C4-2B (cell line): ENCODE measurements around the gene LEFTY1.

Source experiments
- H3K27ac ChIP-seq: fragments of 450-650 bp; 2 replicates; pipeline ENCODE4 v1.5.1; 2017
- ZFX ChIP-seq: fragments of 450-650 bp; IDR thresholded peaks from 2 replicates; pipeline ENCODE4 v1.6.1; 2017
- TF ChIP-seq, protein P1 (sequence below): fragments of 450-650 bp; conservative IDR thresholded peaks from 2 replicates; pipeline ENCODE4 v1.5.1; 2017; ENCODE audit warnings: mild to moderate bottlenecking

The LEFTY1 gene

DNA sequence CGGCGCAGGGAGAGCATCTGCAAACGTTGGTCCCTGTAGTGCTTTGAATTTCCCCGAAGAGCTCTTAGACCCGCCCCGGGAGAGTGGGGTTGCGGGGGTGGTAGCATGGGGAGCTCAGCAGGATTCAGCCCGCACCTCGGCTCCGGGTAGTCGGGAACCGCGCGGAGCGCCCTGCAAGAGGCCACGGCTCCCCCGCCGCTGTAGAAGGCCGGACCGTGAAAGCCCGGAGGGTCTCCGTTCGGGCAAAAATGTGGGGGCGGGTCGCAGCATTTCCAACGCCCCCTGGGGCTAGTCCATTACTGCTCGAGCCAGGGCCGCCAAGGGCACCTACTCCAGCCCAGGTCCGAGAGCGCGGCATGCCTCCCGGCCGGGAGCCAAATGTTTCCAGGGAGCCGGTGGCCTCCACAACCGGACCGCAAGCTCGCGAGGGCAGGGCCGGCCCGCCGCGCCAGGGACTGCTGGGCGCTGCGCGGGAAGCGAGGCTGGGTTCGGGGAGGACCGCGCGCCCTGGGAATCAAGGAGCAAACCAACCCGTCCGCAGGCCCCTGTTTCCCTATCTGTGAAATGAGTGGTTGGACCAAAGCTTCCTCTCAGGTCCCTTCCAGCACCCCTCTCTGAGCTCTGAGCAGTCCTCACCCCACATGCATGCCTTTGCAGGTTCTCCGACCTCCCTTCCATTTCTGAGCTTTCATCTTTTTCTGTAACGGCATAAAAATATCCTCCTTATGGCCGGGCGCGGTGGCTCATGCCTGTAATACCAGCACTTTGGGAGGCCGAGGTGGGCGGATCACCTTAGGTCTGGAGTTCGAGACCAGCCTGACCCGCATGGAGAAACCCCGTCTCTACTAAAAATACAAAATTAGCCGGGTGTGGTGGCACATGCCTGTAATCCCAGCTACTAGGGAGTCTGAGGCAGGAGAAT, 6.0 kb downstream of the LEFTY1 start:
- H3K27ac ChIP-seq: peak overlapping the region; percentile 86
- TF ChIP-seq ZFX: peak; percentile 85
- TF ChIP-seq, protein P1, sequence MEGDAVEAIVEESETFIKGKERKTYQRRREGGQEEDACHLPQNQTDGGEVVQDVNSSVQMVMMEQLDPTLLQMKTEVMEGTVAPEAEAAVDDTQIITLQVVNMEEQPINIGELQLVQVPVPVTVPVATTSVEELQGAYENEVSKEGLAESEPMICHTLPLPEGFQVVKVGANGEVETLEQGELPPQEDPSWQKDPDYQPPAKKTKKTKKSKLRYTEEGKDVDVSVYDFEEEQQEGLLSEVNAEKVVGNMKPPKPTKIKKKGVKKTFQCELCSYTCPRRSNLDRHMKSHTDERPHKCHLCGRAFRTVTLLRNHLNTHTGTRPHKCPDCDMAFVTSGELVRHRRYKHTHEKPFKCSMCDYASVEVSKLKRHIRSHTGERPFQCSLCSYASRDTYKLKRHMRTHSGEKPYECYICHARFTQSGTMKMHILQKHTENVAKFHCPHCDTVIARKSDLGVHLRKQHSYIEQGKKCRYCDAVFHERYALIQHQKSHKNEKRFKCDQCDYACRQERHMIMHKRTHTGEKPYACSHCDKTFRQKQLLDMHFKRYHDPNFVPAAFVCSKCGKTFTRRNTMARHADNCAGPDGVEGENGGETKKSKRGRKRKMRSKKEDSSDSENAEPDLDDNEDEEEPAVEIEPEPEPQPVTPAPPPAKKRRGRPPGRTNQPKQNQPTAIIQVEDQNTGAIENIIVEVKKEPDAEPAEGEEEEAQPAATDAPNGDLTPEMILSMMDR: peak; percentile 38; the same call in 1 of the 2 replicates

DNA sequence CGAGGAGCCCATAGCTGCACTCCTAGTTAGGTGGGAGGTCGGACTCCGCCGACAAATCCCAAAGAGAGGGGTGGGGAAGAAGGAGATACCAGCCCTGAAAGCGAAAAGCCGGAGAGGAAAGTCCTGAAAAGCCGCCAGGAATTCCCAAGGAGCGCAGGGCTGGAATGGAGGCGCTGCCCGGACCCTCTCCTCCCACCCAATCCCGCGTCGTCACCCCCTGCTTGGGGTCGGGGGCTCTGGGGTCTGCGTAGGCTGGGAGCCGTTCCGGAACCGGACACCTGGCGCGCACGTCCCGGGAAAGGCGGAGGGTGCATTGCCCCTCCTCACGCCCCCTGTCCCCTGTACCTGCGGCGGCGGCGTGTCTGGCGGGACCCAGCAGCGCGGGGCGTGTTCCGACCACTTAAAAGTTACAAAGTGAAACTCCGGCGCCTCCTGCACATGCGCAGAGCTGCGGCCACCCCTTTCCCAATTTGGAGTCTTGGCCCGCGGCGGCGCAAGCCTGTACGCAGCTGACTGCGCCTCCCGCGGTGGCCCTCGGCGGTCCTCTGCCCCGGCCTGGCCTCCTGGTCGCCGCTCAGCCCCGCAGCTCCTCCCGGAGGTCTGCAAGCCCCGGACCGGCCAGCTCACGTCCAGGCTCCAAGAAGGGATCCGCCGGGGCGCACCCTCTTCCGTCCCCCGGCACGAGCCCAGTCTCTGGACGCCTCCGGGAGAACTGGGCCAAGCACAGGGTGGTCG, 6.8 kb downstream of the LEFTY1 start, which contains the start of gene TMEM63A:
Gene TMEM63A, minus strand, starts transcription at position 422 of the 735 bp plus-strand sequence. CDS start 4,800 bp downstream, outside the sequence.
- H3K27ac ChIP-seq: peak within 1 kb of the TSS; percentile 86
- TF ChIP-seq, protein P1: peak; percentile 63
- no peak for TF ChIP-seq ZFX

DNA sequence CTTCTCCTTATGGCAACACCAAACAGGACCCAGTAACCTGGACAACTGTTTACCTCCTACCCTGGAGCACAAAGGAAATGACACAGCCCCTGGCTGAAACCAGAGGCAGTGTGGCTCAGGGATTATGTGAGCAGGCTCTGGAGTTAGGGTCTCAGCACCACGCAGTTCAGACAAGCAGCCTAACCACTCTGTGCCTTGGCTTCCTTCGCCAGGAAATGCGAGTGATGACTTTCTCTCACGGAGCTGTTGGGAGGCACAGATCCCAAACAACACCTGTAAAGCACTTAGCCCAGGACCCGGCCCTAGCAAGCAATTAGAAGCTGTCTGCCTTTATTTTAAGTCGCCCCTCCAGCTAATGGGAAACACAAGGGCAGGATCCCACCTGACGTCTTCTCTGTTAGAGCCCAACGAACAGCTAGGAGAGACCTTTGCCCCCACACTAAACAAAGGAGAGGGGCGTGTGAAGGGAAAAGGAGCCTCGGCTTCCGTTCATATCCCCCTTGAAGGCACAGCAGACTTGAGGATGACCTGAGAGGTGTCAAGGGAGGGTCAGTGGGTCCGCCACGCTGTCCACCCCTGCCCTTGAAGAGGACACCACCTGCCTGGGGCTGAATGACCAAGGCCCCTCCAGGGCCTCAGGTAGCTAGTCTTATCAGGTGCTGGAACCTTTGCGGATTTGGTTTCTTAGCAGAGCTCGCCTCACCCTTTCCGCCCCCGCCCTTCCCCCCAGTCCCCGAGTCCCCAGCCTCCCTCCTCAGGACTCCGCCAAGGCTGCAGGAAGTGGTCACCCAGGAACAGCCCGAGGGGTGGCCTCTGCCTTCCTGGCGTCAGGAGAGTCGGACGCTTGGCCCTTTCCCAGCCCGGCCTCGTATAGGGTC, 7.6 kb downstream of the LEFTY1 start:
- peak overlapping the region; percentile 86 for H3K27ac ChIP-seq
- TF ChIP-seq ZFX: no peak
- TF ChIP-seq, protein P1: no peak

- H3K27ac ChIP-seq: peak overlapping the region; percentile 86; the same call in 1 of the 2 replicates
- TF ChIP-seq, protein P1: no peak
- TF ChIP-seq ZFX: no peak
These were observed 8.3 kb downstream of the LEFTY1 start for GRCh38 chr1:225880636-225881035.

DNA sequence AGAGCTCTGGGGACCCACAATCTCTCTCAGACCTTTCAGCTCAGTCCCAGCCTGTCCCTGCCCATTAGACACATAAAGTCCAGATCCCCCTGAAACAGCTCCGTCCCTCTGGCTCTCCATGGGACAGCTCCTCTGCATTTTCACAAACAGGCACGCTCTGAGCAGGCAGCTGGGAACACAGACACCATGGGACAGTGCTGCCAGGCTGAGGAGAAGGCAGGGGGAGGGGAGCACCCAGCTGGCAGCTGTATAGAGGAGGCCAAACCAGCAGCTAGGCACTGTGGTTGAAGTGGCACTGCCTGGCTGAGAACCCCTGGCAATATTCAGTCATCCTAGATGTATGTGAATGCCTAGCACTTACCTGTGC, 8.7 kb downstream of the LEFTY1 start:
- no peak for TF ChIP-seq ZFX
- TF ChIP-seq, protein P1: no peak
- no peak overlapping the region for H3K27ac ChIP-seq

- TF ChIP-seq, protein P1: no peak
- no peak for TF ChIP-seq ZFX
- no peak overlapping the region for H3K27ac ChIP-seq
These were observed 9.3 kb downstream of the LEFTY1 start for GRCh38 chr1:225879521-225880221.
